ENCODE measurements around the gene RBBP6. TPM values are rescaled to one million over a fixed set of nuclear protein-coding genes. Genes with fewer than 3 reads are reported as not detected.
A peak's percentile ranks its signal among the peaks of the same experiment; 100 is the strongest.

RBBP6 gene
- total RNA-seq, 1 donor from 2014 or later: 29.2 TPM

DNA sequence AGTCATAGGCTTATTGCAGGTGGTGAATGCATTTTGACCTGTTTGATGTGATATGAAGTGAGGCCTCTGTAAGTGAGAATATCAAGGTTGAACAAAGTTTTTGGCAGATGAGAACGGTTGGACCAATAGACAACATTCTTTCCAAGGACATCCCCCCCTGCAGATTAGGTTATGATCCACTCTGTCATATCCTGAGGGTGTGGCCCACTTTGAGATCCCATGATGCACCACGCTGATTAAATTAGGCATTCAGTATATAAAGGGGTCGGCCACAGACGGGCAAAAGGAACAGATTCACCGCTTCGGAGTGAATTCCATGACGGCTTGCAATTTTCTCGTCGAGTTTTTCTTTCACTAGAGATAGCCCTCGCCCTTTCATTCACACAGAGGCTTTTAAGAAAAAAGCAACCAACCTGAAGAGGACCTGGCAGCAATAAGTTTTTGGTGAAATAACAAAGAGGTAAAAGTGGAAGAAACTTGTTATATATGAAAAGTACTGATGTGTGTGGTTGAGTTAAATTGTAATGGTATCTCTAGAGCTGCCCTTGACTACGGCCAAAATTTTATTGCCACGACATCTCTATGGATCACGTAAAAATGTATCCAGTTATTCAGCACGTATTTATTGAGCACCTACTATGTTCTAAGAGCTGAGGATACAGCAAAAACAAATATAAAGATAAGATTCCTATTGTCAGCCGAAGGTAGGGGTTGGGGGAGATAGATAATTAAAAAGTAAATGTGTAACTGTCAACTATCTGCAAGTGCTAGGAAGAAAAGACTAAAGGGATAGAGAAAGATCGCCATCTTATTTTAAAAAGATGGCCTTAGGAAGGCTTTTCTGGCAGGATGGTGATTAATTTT, 1.7 kb upstream of the RBBP6 start:
- H3K27ac ChIP-seq (ENCODE audit: low read depth, low read length): no peak overlapping the region
- no peak overlapping the region for H3K9ac ChIP-seq (ENCODE audit: low read depth in 1 of 3, low read length in 3 of 3)
- no peaks in the 10 kb centered on the region for H3K27me3 ChIP-seq (ENCODE audit: control insufficient read depth in 3 of 3, insufficient read depth in 3 of 3, low read length in 3 of 3)
- H3K36me3 ChIP-seq (ENCODE audit: control insufficient read depth in 3 of 3, insufficient read depth in 3 of 3, low read length in 3 of 3): no peaks in the 10 kb centered on the region
- H3K9me3 ChIP-seq (ENCODE audit: control insufficient read depth in 3 of 3, low read length in 3 of 3): no peaks in the 10 kb centered on the region
- H3K4me1 ChIP-seq (ENCODE audit: control insufficient read depth in 3 of 3, insufficient read depth in 3 of 3, low read length in 3 of 3): peaks cover 11 to 14% (median 12%) of the 10 kb centered on the region in 3 donors
- no peak overlapping the region for H3K4me3 ChIP-seq (ENCODE audit: low read length in 3 of 3)

DNA sequence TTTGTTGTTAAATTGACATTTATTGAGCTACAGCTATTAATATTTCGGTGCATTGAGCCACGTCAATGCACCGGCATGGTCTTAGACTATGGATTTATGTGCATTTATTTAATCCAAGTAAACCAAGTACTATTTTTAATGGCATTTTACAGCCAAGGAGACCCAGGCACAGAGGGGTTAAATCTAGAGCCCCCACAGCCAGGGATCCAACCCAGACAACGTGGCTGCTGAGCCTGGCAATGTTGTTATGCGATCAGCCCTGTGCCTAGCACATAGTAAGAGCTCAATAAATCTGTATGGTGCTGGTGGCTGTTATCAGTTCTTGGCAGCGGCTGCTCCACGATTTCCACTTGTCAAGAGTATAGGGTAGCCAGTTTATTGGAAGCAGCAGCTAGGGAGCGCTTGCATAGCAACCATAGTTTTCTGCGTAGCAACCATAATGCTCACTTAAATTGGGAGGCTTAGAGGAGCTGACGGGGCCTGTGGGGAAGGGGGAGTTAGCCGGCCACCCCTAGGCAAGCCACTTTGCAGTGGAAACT, 541 bp upstream of the RBBP6 start:
- Histone ChIP-seq H3K4me1 (ENCODE audit: control insufficient read depth in 3 of 3, insufficient read depth in 3 of 3, low read length in 3 of 3) (peaks cover 18 to 22% (median 22%) of the 10 kb centered on the region in 3 donors), H3K36me3 (ENCODE audit: control insufficient read depth in 3 of 3, insufficient read depth in 3 of 3, low read length in 3 of 3) (no peaks in the 10 kb centered on the region), H3K9ac (ENCODE audit: low read depth in 1 of 3, low read length in 3 of 3) (peak overlapping the region; percentile 81 to 86 (median 83)), H3K4me3 (ENCODE audit: low read length in 3 of 3) (peak overlapping the region; percentile 92 to 96 (median 92)), H3K27ac (ENCODE audit: low read depth, low read length) (peak overlapping the region; percentile 100), H3K27me3 (ENCODE audit: control insufficient read depth in 3 of 3, insufficient read depth in 3 of 3, low read length in 3 of 3) (no peaks in the 10 kb centered on the region), H3K9me3 (ENCODE audit: control insufficient read depth in 3 of 3, low read length in 3 of 3) (no peaks in the 10 kb centered on the region)

DNA sequence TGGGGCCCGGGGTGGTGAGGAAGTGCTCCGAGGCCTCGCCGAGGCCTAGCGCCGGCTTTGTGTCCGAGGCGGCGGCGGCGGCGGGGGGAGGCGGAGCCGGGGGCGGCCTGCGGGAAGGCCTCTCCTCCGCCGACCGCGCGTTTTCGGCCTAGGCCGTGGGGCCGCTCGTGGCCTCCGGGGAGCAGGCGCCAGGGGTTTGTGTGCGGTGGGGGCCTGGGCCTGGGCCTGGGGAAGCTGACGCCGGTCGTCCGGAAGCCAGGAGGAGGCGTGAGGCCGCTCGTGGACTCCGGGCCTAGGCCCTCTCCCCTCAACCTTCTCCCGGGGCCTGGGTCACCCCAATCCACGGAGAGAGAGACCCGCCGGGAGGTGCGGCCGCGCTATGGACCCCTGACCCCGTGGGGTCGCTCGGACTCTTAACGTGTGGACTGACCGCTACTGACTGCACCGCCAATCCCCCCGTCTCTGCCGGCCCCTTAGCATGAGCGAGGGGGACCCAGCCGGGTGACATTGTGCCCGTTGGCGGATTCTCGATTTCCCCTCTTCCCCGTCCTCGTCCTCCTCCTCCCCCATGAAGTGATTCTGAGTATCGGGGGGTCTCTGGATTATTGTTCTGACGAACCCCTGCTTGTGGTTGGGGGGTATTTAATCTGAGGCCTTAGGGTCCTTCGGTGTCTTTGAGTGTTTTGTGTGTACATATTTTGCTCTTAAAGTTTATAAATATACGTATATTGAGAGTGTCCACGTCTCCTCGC, 660 bp downstream of the RBBP6 start:
- H3K9ac ChIP-seq (ENCODE audit: low read depth in 1 of 3, low read length in 3 of 3): peak overlapping the region; percentile 99 to 100 (median 100)
- H3K27me3 ChIP-seq (ENCODE audit: control insufficient read depth in 3 of 3, insufficient read depth in 3 of 3, low read length in 3 of 3): no peaks in the 10 kb centered on the region
- peak overlapping the region; percentile 88 to 95 (median 92) for H3K4me3 ChIP-seq (ENCODE audit: low read length in 3 of 3)
- no peaks in the 10 kb centered on the region for H3K9me3 ChIP-seq (ENCODE audit: control insufficient read depth in 3 of 3, low read length in 3 of 3)
- H3K36me3 ChIP-seq (ENCODE audit: control insufficient read depth in 3 of 3, insufficient read depth in 3 of 3, low read length in 3 of 3): no peaks in the 10 kb centered on the region
- peaks cover 27 to 33% (median 28%) of the 10 kb centered on the region in 3 donors for H3K4me1 ChIP-seq (ENCODE audit: control insufficient read depth in 3 of 3, insufficient read depth in 3 of 3, low read length in 3 of 3)
- peak overlapping the region; percentile 100 for H3K27ac ChIP-seq (ENCODE audit: low read depth, low read length)

DNA sequence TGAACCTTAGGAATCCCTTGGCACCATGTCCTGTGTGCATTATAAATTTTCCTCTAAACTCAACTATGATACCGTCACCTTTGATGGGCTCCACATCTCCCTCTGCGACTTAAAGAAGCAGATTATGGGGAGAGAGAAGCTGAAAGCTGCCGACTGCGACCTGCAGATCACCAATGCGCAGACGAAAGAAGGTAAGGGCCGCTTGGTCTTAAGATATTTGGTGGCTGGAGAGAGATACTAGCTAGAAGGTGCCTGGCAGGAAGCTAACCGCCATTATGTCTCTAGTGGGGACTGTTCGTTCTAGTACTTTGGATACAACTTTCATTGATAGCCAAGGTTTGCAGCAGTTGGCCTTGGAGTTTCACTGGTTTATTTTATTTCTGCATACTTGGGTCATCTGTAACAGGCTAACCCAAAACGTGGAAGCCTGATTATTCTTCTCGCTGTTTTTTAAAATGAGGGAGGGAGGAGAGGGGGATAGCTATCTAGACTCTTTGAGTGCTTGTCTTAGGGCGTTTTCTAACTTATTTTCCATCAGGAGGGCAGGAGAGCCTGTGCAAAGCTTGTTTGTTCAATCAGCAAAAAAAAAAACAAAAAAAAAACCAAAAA, 1.3 kb downstream of the RBBP6 start:
- H3K9ac ChIP-seq (ENCODE audit: low read depth in 1 of 3, low read length in 3 of 3): peak overlapping the region; percentile 99 to 100 (median 100)
- H3K27me3 ChIP-seq (ENCODE audit: control insufficient read depth in 3 of 3, insufficient read depth in 3 of 3, low read length in 3 of 3): no peaks in the 10 kb centered on the region
- peak overlapping the region; percentile 100 for H3K27ac ChIP-seq (ENCODE audit: low read depth, low read length)
- no peaks in the 10 kb centered on the region for H3K36me3 ChIP-seq (ENCODE audit: control insufficient read depth in 3 of 3, insufficient read depth in 3 of 3, low read length in 3 of 3)
- peak overlapping the region; percentile 88 to 95 (median 92) for H3K4me3 ChIP-seq (ENCODE audit: low read length in 3 of 3)
- no peaks in the 10 kb centered on the region for H3K9me3 ChIP-seq (ENCODE audit: control insufficient read depth in 3 of 3, low read length in 3 of 3)
- H3K4me1 ChIP-seq (ENCODE audit: control insufficient read depth in 3 of 3, insufficient read depth in 3 of 3, low read length in 3 of 3): peaks cover 29 to 36% (median 32%) of the 10 kb centered on the region in 3 donors

DNA sequence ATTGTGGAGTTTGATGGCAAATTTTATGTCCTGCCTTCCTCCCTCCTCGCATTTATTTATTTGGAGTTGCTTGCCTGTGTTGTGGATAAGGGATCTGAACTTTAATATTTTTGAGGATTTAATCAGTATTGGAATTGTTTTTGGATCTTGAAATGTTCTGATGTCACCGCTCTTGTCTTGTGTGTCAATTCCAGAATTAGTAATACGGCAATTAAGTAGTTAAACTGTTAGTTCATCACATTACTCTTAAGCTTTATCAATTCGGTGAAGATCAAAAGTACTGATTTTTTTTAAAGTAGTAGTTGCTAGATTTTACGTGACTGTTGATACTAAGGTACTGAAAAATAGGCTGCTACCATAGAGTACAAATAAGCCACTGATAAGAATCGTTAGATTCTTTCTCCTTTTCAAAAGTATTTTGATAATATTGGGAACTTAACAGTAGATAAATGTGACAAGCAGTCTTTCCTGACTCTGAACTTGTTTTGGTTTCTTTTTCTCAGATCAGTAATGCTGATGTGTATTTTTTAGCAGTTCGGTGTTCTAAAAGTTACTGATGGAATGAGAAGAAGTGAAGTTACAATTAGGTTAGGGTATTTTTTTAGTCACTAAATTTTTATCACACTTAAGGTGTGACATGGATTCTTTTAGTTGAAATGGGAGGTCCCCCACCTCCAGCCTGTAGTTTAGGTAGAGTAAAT, 2.0 kb downstream of the RBBP6 start:
- Histone ChIP-seq H3K9ac (ENCODE audit: low read depth in 1 of 3, low read length in 3 of 3) (peak overlapping the region; percentile 99 to 100 (median 100)), H3K27me3 (ENCODE audit: control insufficient read depth in 3 of 3, insufficient read depth in 3 of 3, low read length in 3 of 3) (no peaks in the 10 kb centered on the region), H3K27ac (ENCODE audit: low read depth, low read length) (peak overlapping the region; percentile 100), H3K36me3 (ENCODE audit: control insufficient read depth in 3 of 3, insufficient read depth in 3 of 3, low read length in 3 of 3) (no peaks in the 10 kb centered on the region), H3K4me1 (ENCODE audit: control insufficient read depth in 3 of 3, insufficient read depth in 3 of 3, low read length in 3 of 3) (peaks cover 30 to 36% (median 33%) of the 10 kb centered on the region in 3 donors), H3K4me3 (ENCODE audit: low read length in 3 of 3) (peak overlapping the region; percentile 88 to 95 (median 92)), H3K9me3 (ENCODE audit: control insufficient read depth in 3 of 3, low read length in 3 of 3) (no peaks in the 10 kb centered on the region)

DNA sequence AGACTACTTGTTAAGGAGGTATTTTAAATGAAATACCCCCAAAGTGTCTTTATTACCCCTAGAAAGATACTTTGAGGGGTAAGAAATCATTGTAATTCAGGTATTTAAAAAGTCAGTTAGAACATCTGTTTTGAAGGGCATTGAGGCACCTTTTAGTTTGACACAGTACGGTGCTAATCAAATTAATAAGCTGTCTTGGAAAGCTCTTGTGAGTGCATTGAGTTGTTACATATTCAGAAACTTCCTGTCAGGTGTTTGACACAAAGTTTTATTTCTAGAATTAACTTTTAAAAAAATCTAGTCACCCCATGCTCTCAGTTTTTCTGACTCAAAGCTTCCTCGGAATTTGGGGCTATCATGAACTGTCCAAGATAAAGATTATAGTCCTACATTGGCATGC, 4.6 kb downstream of the RBBP6 start:
- peaks cover 26 to 39% (median 29%) of the 10 kb centered on the region in 3 donors for H3K4me1 ChIP-seq (ENCODE audit: control insufficient read depth in 3 of 3, insufficient read depth in 3 of 3, low read length in 3 of 3)
- no peak overlapping the region for H3K27ac ChIP-seq (ENCODE audit: low read depth, low read length)
- H3K36me3 ChIP-seq (ENCODE audit: control insufficient read depth in 3 of 3, insufficient read depth in 3 of 3, low read length in 3 of 3): peaks cover 0 to 9% (median 7%) of the 10 kb centered on the region in 3 donors
- peak overlapping the region in 1 of 3 donors; percentile 43 for H3K4me3 ChIP-seq (ENCODE audit: low read length in 3 of 3)
- H3K9me3 ChIP-seq (ENCODE audit: control insufficient read depth in 3 of 3, low read length in 3 of 3): no peaks in the 10 kb centered on the region
- peak overlapping the region in 1 of 3 donors; percentile 57 for H3K9ac ChIP-seq (ENCODE audit: low read depth in 1 of 3, low read length in 3 of 3)
- H3K27me3 ChIP-seq (ENCODE audit: control insufficient read depth in 3 of 3, insufficient read depth in 3 of 3, low read length in 3 of 3): no peaks in the 10 kb centered on the region

DNA sequence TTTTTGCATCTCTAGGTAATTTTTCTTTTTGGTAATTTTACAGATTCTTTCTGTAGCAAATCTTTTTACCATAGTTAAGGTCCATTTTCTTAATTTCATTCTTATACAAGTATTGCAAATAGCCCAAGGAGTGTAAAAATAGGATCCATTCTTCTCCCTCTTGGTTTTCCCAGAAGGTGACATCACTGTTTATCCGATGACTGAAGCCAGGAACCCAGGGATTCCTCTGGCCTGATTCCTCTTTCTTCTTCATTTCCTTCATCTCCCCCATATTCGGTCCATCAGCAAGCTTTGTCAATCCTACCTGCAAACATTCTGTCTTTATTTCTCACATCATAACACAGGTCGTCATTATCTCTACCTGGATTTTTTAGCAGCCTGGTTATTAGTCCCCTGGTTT, 5.3 kb downstream of the RBBP6 start:
- Histone ChIP-seq H3K9me3 (ENCODE audit: control insufficient read depth in 3 of 3, low read length in 3 of 3) (no peaks in the 10 kb centered on the region), H3K4me3 (ENCODE audit: low read length in 3 of 3) (peak overlapping the region in 2 of 3 donors; percentile 3 to 6), H3K9ac (ENCODE audit: low read depth in 1 of 3, low read length in 3 of 3) (no peak overlapping the region), H3K27ac (ENCODE audit: low read depth, low read length) (no peak overlapping the region), H3K4me1 (ENCODE audit: control insufficient read depth in 3 of 3, insufficient read depth in 3 of 3, low read length in 3 of 3) (peaks cover 25 to 39% (median 29%) of the 10 kb centered on the region in 3 donors), H3K36me3 (ENCODE audit: control insufficient read depth in 3 of 3, insufficient read depth in 3 of 3, low read length in 3 of 3) (peaks cover 0 to 14% (median 11%) of the 10 kb centered on the region in 3 donors), H3K27me3 (ENCODE audit: control insufficient read depth in 3 of 3, insufficient read depth in 3 of 3, low read length in 3 of 3) (no peaks in the 10 kb centered on the region)

DNA sequence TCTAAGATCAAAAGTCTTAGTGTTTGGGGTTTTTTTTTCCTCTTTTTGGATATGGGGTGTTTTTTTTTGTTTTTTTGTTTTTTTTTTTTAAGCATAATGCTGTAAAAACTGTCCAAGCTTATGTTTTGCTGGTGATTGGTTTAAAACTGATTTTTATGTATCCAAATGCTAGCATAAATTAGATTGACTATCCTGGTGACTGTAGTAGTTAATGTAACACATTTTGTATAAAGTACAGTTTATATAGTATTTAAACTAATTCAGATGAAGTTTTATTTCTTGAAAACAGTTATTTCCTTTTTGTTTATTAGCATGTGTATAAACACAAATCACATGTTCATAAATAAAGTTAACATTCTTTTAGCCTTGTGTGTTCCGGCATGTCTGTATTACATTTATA, 10.9 kb downstream of the RBBP6 start:
- Histone ChIP-seq H3K36me3 (ENCODE audit: control insufficient read depth in 3 of 3, insufficient read depth in 3 of 3, low read length in 3 of 3) (peaks cover 0 to 26% (median 19%) of the 10 kb centered on the region in 3 donors), H3K9me3 (ENCODE audit: control insufficient read depth in 3 of 3, low read length in 3 of 3) (no peaks in the 10 kb centered on the region), H3K4me1 (ENCODE audit: control insufficient read depth in 3 of 3, insufficient read depth in 3 of 3, low read length in 3 of 3) (peaks cover 4 to 6% (median 5%) of the 10 kb centered on the region in 3 donors), H3K27ac (ENCODE audit: low read depth, low read length) (no peak overlapping the region), H3K27me3 (ENCODE audit: control insufficient read depth in 3 of 3, insufficient read depth in 3 of 3, low read length in 3 of 3) (no peaks in the 10 kb centered on the region), H3K4me3 (ENCODE audit: low read length in 3 of 3) (no peak overlapping the region), H3K9ac (ENCODE audit: low read depth in 1 of 3, low read length in 3 of 3) (no peak overlapping the region)

DNA sequence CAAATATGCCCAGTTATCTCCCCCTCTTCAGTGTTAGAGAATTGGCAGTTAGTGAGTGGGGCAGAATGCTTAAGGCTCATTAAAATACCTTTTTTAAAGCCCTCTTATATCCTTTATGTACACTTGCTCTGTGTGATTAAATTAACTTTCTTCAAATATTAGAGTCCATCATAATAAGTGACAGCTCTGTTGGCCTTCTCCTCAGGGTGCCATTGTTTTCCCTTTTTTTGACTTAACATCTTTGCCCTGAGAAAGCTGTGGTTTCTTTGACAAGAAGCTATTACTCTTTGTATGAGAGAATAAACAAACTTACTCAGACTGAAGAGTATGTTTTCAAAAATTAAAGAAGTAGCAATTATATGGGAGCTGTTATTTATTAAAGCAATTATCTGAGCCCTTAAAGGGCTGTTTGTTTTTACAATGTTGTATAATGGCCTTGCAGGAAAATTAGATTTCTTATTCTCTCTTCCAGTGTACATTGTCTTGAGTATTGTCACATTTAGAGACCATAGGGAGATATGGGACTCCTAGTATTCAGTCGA, 13.4 kb downstream of the RBBP6 start:
- Histone ChIP-seq H3K36me3 (ENCODE audit: control insufficient read depth in 3 of 3, insufficient read depth in 3 of 3, low read length in 3 of 3) (peaks cover 6 to 36% (median 22%) of the 10 kb centered on the region in 3 donors), H3K27me3 (ENCODE audit: control insufficient read depth in 3 of 3, insufficient read depth in 3 of 3, low read length in 3 of 3) (no peaks in the 10 kb centered on the region), H3K4me3 (ENCODE audit: low read length in 3 of 3) (no peak overlapping the region), H3K9ac (ENCODE audit: low read depth in 1 of 3, low read length in 3 of 3) (no peak overlapping the region), H3K4me1 (ENCODE audit: control insufficient read depth in 3 of 3, insufficient read depth in 3 of 3, low read length in 3 of 3) (no peaks in the 10 kb centered on the region), H3K9me3 (ENCODE audit: control insufficient read depth in 3 of 3, low read length in 3 of 3) (no peaks in the 10 kb centered on the region), H3K27ac (ENCODE audit: low read depth, low read length) (no peak overlapping the region)

Data from skeletal muscle tissue (tissue), 4 donors.